Liver (tissue), 9 donors: Measurements from ENCODE around the gene UQCRHL. TPM values are rescaled to one million over a fixed set of nuclear protein-coding genes. Genes with fewer than 3 reads are reported as not detected.
A peak's percentile ranks its signal among the peaks of the same experiment; 100 is the strongest.

Experiments used
- DNase-seq: peaks from one replicate; pipeline ENCODE4 v3.0.0-alpha.2; 2017; ENCODE audit warnings: low spot score
- H3K27ac ChIP-seq, 2 donors: one replicate each; pipeline ENCODE4 v1.7.0; 2013; ENCODE audit warnings: inconsistent platforms in 2 of 2, low read length in 2 of 2, control low read depth in 1 of 2, low read depth in 1 of 2, mild to moderate bottlenecking in 1 of 2
- H3K27me3 ChIP-seq, 4 donors: one replicate each; pipeline versions ENCODE4 v1.6.1 to v1.7.0; 2013; ENCODE audit warnings: low read length in 3 of 4, inconsistent platforms in 1 of 4, mild to moderate bottlenecking in 1 of 4, moderate library complexity in 1 of 4; ENCODE audit not compliant: control insufficient read depth in 4 of 4, insufficient read depth in 4 of 4
- H3K36me3 ChIP-seq, 4 donors: one replicate each; pipeline versions ENCODE4 v1.6.1 to v1.7.0; 2013; ENCODE audit warnings: low read length in 3 of 4, mild to moderate bottlenecking in 3 of 4, low read depth in 1 of 4, moderate library complexity in 1 of 4; ENCODE audit not compliant: control insufficient read depth in 4 of 4, insufficient read depth in 3 of 4
- H3K4me1 ChIP-seq, 4 donors: one replicate each; pipeline versions ENCODE4 v1.6.1 to v1.7.0; 2013; ENCODE audit warnings: low read length in 3 of 4, mild to moderate bottlenecking in 3 of 4, moderate library complexity in 1 of 4; ENCODE audit not compliant: control insufficient read depth in 4 of 4, insufficient read depth in 4 of 4
- H3K4me3 ChIP-seq, 3 donors: one replicate each; pipeline versions ENCODE4 v1.6.1 to v1.7.0; 2013; ENCODE audit warnings: low read length in 3 of 3, control low read depth in 1 of 3, low read depth in 1 of 3, mild to moderate bottlenecking in 1 of 3
- H3K9ac ChIP-seq, 2 donors: one replicate each; pipeline ENCODE4 v1.7.0; 2013; ENCODE audit warnings: low read length in 2 of 2, mild to moderate bottlenecking in 2 of 2, moderate library complexity in 2 of 2, control low read depth in 1 of 2, low read depth in 1 of 2
- H3K9me3 ChIP-seq, 4 donors: one replicate each; pipeline versions ENCODE4 v1.6.1 to v1.7.0; 2013; ENCODE audit warnings: low read length in 3 of 4; ENCODE audit not compliant: control insufficient read depth in 4 of 4
- EGR1 ChIP-seq, 2 donors: IDR thresholded peaks; 2 replicates each; pipeline ENCODE4 v1.6.1; 2016 to 2018; ENCODE audit warnings: antibody characterized with exemption in 2 of 2, low read depth in 2 of 2
- FOXA1 ChIP-seq: IDR thresholded peaks from 2 replicates; pipeline ENCODE4 v1.6.1; 2016; ENCODE audit warnings: antibody characterized with exemption
- FOXA2 ChIP-seq: IDR thresholded peaks from 2 replicates; pipeline ENCODE4 v1.6.1; 2016; ENCODE audit warnings: antibody characterized with exemption
- GABPA ChIP-seq, 2 donors: IDR thresholded peaks in 1 of 2; conservative IDR thresholded peaks in 1 of 2; 2 replicates each; pipeline ENCODE4 v1.6.1; 2016; ENCODE audit warnings: antibody characterized with exemption in 2 of 2, mild to moderate bottlenecking in 1 of 2, moderate library complexity in 1 of 2
- HNF4A ChIP-seq, 2 donors: conservative IDR thresholded peaks; 2 replicates each; pipeline ENCODE4 v1.6.1; 2016; ENCODE audit warnings: antibody characterized with exemption in 2 of 2, mild to moderate bottlenecking in 2 of 2
- HNF4G ChIP-seq: IDR thresholded peaks from 2 replicates; pipeline ENCODE4 v1.6.1; 2016; ENCODE audit warnings: antibody characterized with exemption
- JUND ChIP-seq, 2 donors: IDR thresholded peaks; 2 replicates each; pipeline ENCODE4 v1.6.1; 2016; ENCODE audit warnings: antibody characterized with exemption in 2 of 2
- NR2F2 ChIP-seq: IDR thresholded peaks from 2 replicates; pipeline ENCODE4 v1.6.1; 2016; ENCODE audit warnings: antibody characterized with exemption
- RAD21 ChIP-seq, 2 donors: IDR thresholded peaks; 2 replicates each; pipeline ENCODE4 v1.6.1; 2016; ENCODE audit warnings: antibody characterized with exemption in 2 of 2, mild to moderate bottlenecking in 2 of 2
- RXRA ChIP-seq, 2 donors: IDR thresholded peaks; 2 replicates each; pipeline ENCODE4 v1.6.1; 2017 to 2018; ENCODE audit warnings: antibody characterized with exemption in 2 of 2, mild to moderate bottlenecking in 1 of 2
- SP1 ChIP-seq: IDR thresholded peaks from 2 replicates; pipeline ENCODE4 v1.6.1; 2018; ENCODE audit warnings: antibody characterized with exemption, mild to moderate bottlenecking
- TAF1 ChIP-seq: conservative IDR thresholded peaks from 2 replicates; pipeline ENCODE4 v1.6.1; 2016; ENCODE audit warnings: antibody characterized with exemption, mild to moderate bottlenecking
- YY1 ChIP-seq: IDR thresholded peaks from 2 replicates; pipeline ENCODE4 v1.6.1; 2016; ENCODE audit warnings: antibody characterized with exemption, mild to moderate bottlenecking
- WGBS: extraction: QIAGEN DNeasy Blood & Tissue Kit; methylation state at CpG from one replicate; pipeline ENCODE4 v1.1.7; 2013; 5-methylcytosine and 5-hydroxymethylcytosine counted together
- polyA plus RNA-seq, 2 donors: library from polyadenylated mRNA; stranded (reverse) in 1 of 2; unstranded in 1 of 2; fragments of 200-250 nt in 1 of 2; fragments of >200 nt in 1 of 2; fragmentation: Nextera tagmentation in 1 of 2; extraction: Ambion mirVana in 1 of 2; gene quantifications; one replicate each; pipeline versions ENCODE4 v1.2.1 to v1.2.3, GENCODE V29; 2013 to 2015
- total RNA-seq, 2 donors: library from RNA; depleted of rRNA; stranded (reverse); fragments of >200 nt; gene quantifications; one replicate each; pipeline ENCODE4 v1.2.3, GENCODE V29; 2014
- TF ChIP-seq, protein P1 (sequence below): fragments of 150-350 bp; IDR thresholded peaks from 2 replicates; pipeline ENCODE4 v1.5.1; 2017; ENCODE audit warnings: improper control_type of control experiment, low read depth, low read length; ENCODE audit not compliant: missing input control
- TF ChIP-seq, protein P2 (sequence below): IDR thresholded peaks from 2 replicates; pipeline ENCODE4 v1.6.1; 2016; ENCODE audit warnings: antibody characterized with exemption
- TF ChIP-seq, protein P3 (sequence below): IDR thresholded peaks from 2 replicates; pipeline ENCODE4 v1.6.1; 2016; ENCODE audit warnings: antibody characterized with exemption
- TF ChIP-seq, protein P4 (sequence below): IDR thresholded peaks from 2 replicates; pipeline ENCODE4 v1.6.1; 2016; ENCODE audit warnings: antibody characterized with exemption
- TF ChIP-seq, protein P5 (sequence below): IDR thresholded peaks from 2 replicates; pipeline ENCODE4 v1.6.1; 2016; ENCODE audit warnings: antibody characterized with exemption, mild to moderate bottlenecking
- donor health status: healthy.
- donor health status: healthy.
- donor health status: healthy.
- donor health status: healthy.
- donor health status: healthy.

UQCRHL gene
- total and polyA plus RNA-seq, 4 donors = 0.50 to 2.9 (median 1.4) TPM

DNA sequence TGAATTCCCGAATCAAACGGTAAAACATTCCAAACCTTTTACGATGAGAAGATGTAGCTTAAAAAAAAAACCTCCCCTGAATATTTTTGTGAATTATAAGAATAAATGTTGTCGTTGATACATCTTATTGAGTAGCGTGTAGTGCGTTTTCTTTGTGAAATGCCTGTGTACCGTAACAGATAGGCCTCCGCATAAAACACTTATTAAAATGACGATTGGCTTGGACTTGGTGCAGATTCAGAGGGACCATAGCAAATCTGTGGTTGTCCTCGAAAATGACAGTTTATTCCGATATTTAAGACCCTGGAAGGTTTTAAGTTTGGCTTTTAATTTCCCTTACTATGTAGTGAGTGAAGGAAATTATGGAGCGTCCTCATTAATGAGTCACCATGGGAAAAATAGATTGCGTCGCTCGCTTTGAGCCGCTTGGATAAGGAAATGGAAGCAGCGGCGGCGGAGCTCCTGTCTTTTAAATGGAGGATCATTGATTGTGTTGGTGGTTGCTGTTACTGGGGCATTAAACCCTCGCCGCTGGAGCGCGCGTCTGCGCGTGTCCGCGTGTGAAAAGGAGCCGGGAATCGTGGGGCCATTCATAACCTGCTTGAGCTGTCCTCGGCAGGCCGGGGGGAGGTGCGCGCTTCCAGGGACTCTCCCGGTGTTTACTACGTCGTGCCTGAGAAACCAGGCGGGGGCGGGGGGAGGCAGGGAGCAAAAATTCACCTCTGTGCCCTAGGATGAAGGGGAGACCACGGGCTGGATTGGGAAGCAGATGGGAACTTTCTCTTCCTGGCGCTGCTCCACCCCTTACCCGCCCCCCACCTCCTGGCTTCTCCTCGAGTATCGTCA lies 41.7 kb upstream of the UQCRHL start (continued):
- TF ChIP-seq, protein P1, sequence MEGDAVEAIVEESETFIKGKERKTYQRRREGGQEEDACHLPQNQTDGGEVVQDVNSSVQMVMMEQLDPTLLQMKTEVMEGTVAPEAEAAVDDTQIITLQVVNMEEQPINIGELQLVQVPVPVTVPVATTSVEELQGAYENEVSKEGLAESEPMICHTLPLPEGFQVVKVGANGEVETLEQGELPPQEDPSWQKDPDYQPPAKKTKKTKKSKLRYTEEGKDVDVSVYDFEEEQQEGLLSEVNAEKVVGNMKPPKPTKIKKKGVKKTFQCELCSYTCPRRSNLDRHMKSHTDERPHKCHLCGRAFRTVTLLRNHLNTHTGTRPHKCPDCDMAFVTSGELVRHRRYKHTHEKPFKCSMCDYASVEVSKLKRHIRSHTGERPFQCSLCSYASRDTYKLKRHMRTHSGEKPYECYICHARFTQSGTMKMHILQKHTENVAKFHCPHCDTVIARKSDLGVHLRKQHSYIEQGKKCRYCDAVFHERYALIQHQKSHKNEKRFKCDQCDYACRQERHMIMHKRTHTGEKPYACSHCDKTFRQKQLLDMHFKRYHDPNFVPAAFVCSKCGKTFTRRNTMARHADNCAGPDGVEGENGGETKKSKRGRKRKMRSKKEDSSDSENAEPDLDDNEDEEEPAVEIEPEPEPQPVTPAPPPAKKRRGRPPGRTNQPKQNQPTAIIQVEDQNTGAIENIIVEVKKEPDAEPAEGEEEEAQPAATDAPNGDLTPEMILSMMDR = no peak
- TF ChIP-seq RAD21 (IDR thresholded peaks at IDR 0.05) = peak in 1 of 2 donors; percentile 23

DNA sequence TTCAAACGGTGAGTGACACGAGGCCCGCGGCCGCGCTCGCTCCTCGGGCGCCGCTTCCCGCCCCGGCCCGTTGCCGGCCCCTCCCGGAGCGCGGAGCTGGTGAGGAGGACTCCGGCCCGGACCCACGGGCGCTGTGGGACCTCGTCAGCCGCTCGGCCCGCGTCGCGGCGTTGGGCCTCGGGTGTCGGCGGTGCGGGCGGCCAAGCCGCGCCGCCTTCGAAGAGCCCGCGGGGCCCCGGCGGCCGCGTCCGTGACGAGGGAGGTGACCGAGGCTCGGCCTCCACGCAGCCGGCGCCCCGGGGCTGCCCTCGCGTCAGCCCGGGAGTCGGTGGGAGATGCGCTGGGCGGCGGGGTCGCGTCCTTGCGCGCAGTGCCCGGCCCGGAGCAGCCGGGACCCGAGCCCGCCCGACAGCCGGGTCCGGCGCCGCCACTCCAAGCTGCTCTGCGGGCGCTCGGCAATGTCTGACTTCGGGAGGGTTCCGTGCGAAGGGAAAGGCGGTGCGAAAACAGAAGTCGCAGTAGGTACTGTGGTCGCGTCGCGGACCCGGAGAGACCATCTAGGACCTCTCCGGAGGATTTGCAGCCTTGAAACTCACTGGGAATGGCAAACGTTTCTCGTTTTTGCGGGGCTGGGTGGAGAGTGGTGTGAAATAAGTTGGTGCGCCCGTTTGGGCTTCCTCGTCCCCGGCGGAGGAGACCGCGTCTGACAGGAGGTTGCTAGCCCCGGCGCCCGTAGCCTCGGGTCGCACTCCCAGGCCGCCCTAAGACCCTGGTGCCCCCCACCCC lies 40.9 kb upstream of the UQCRHL start:
- Histone ChIP-seq H3K9ac (peak overlapping the region; percentile 93 to 99), H3K4me3 (peak overlapping the region; percentile 91 to 99 (median 98)), H3K4me1 (peaks cover 12 to 58% (median 44%) of the 10 kb centered on the region in 4 donors), H3K27me3 (no peaks in the 10 kb centered on the region), H3K27ac (peak overlapping the region; percentile 98), H3K36me3 (no peaks in the 10 kb centered on the region), H3K9me3 (no peaks in the 10 kb centered on the region)
- peak; percentile 68 for DNase-seq
- TF ChIP-seq EGR1 (IDR thresholded peaks at IDR 0.05; ENCODE audit: low read depth in 2 of 2) (no peak), FOXA1 (no peak), RAD21 (IDR thresholded peaks at IDR 0.05) (no peak), FOXA2 (no peak), RXRA (IDR thresholded peaks at IDR 0.05) (no peak), HNF4G (no peak), NR2F2 (no peak), SP1 (no peak), HNF4A (conservative IDR thresholded peaks at IDR 0.05) (no peak), TAF1 (no peak), JUND (IDR thresholded peaks at IDR 0.05) (no peak), GABPA (IDR thresholded peaks at IDR 0.05 in 1 of 2, conservative IDR thresholded peaks at IDR 0.05 in 1 of 2) (no peak), YY1 (no peak)
- TF ChIP-seq, protein P2, sequence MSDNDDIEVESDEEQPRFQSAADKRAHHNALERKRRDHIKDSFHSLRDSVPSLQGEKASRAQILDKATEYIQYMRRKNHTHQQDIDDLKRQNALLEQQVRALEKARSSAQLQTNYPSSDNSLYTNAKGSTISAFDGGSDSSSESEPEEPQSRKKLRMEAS = no peak
- TF ChIP-seq, protein P1 = no peak
- TF ChIP-seq, protein P3, sequence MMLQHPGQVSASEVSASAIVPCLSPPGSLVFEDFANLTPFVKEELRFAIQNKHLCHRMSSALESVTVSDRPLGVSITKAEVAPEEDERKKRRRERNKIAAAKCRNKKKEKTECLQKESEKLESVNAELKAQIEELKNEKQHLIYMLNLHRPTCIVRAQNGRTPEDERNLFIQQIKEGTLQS = no peak
- TF ChIP-seq, protein P4, sequence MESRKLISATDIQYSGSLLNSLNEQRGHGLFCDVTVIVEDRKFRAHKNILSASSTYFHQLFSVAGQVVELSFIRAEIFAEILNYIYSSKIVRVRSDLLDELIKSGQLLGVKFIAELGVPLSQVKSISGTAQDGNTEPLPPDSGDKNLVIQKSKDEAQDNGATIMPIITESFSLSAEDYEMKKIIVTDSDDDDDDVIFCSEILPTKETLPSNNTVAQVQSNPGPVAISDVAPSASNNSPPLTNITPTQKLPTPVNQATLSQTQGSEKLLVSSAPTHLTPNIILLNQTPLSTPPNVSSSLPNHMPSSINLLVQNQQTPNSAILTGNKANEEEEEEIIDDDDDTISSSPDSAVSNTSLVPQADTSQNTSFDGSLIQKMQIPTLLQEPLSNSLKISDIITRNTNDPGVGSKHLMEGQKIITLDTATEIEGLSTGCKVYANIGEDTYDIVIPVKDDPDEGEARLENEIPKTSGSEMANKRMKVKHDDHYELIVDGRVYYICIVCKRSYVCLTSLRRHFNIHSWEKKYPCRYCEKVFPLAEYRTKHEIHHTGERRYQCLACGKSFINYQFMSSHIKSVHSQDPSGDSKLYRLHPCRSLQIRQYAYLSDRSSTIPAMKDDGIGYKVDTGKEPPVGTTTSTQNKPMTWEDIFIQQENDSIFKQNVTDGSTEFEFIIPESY = no peak
- TF ChIP-seq, protein P5, sequence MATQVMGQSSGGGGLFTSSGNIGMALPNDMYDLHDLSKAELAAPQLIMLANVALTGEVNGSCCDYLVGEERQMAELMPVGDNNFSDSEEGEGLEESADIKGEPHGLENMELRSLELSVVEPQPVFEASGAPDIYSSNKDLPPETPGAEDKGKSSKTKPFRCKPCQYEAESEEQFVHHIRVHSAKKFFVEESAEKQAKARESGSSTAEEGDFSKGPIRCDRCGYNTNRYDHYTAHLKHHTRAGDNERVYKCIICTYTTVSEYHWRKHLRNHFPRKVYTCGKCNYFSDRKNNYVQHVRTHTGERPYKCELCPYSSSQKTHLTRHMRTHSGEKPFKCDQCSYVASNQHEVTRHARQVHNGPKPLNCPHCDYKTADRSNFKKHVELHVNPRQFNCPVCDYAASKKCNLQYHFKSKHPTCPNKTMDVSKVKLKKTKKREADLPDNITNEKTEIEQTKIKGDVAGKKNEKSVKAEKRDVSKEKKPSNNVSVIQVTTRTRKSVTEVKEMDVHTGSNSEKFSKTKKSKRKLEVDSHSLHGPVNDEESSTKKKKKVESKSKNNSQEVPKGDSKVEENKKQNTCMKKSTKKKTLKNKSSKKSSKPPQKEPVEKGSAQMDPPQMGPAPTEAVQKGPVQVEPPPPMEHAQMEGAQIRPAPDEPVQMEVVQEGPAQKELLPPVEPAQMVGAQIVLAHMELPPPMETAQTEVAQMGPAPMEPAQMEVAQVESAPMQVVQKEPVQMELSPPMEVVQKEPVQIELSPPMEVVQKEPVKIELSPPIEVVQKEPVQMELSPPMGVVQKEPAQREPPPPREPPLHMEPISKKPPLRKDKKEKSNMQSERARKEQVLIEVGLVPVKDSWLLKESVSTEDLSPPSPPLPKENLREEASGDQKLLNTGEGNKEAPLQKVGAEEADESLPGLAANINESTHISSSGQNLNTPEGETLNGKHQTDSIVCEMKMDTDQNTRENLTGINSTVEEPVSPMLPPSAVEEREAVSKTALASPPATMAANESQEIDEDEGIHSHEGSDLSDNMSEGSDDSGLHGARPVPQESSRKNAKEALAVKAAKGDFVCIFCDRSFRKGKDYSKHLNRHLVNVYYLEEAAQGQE = no peak
- under 1% methylated on average over 104 of the region's 104 CpGs for WGBS
